Germinal center (tissue), 1 donor: ENCODE measurements around the gene SLC6A20.

Experiments
- DNase-seq: peaks from one replicate; pipeline ENCODE4 v3.0.0; 2012; ENCODE audit warnings: mixed read lengths, low spot score

Gene SLC6A20

GRCh38 chr3:45719655-45720487 is 76.5 kb downstream of the SLC6A20 start:
- DNase-seq = no peak

DNA sequence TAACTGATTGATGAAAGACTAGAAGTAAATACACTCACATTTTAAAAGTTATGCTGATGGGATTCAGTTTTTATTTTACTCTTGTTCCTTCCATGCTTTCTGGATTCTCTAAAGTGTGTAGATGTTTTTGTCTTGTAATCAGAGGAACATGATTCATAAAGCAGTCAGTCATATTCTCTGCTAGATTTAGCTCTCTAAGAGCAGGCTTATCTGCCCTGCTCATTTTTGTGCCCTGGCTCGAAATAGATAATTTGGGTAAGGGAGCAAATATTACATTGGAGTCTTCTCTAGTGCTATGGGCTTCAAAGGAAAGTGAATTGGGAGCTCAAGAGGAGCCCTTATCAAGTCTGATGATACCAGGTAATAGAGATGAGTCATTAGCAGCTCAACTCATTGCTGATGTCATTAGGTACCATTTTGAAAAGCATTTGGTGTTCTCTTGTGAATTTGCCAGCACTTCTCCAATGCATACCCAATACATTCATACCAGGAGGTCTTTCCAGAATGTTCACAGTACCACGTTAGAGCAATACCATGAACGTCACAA is 79.5 kb downstream of the SLC6A20 start:
- no peak for DNase-seq

- DNase-seq = no peak
These were observed 80.4 kb downstream of the SLC6A20 start for GRCh38 chr3:45715945-45716344.

- DNase-seq = no peak
These were observed 83.8 kb downstream of the SLC6A20 start for GRCh38 chr3:45712434-45713110.

- no peak for DNase-seq
These were observed 84.4 kb downstream of the SLC6A20 start for GRCh38 chr3:45711931-45712330.

DNA sequence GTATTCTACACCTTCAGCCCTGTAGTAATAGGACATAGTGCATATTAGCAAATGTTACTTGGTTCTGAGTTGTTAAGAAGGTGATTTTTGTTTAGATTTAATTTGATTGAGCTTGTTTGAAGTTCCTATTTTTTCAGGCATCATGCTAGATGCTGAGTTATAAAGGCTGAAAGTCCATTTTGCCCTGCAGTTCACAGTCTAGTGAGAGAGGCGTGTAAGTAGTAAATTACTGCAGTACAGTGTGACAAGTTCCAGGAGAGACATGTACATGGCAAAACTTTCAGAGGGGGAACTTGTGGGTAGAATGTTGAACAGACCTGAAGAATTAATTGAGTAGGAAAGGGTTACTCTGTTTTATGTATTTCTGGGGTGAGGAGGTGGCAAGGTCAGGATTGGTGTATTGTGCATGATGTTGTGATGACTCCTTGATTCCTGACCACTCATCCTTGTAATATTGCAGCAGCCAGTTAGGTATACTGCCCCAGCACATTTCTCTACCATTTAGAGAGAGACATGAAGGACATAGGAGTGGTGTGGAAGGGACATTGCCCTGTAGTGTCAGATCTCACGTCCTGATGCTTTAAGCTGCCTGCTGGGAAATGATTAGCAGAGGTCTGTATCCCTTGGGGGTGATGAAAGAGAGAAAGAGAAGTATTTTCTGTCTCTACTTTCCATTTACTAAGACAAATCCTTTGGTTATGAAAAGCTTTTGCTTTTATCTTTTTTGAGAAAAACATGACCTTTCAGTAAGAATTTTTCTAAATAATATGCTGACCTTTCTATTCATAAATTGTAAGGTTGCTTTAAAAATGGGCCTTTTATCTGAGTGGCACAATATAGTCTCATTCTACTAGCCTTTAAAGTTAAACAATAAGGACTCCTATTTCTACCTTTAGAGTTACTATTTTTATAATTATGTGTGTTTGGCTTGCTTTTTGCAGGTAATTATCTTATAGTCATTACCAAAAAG is 90.2 kb downstream of the SLC6A20 start:
- no peak for DNase-seq
